ENCODE results near the gene MT1F. TPM values are rescaled to one million over a fixed set of nuclear protein-coding genes. Genes with fewer than 3 reads are reported as not detected.

MT1F gene
- total and polyA plus RNA-seq, 2 donors from 2014 or later: 53.3 to 312 TPM

DNA sequence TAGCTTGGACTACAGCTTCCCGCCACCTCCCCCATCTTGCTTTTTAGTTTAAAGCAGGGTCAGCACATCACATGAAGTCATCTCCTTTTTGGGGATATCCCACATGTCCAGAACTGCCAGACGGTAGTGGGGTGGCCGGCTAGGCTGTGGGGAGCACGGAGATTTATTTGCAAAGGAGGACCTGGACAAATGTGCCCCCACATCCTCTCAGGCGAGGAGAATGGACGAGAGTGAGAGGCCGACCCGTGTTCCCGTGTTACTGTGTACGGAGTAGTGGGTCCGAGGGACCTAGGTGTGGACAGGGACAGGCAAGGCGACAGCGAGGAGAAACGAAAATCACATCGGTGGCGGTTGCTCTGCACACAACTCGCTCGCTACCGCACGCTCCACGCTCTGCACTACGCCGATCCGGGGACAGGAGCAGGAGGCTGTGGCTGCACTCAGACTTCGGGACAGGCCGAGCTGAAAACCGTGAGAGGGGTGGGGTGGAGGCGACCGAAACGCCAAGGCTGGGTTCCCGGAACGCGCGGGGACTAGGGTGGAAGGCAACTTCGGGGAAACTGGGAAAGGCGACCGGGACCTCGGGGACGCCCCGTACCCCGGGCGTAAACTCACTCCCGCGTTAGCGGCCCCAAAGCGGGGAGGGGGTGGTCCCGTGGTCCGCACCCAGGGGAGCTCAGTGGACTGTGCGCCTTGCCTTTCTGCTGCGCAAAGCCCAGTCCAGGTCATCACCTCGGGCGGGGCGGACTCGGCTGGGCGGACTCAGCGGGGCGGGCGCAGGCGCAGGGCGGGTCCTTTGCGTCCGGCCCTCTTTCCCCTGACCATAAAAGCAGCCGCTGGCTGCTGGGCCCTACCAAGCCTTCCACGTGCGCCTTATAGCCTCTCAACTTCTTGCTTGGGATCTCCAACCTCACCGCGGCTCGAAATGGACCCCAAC, 19.7 kb upstream of the MT1F start, which contains the start of gene MT1A:
Gene MT1A, plus strand, starts transcription at position 853 of the 937 bp plus-strand sequence. Its CDS starts 73 bp downstream, at position 926.
- no peaks in the 10 kb centered on the region for H3K9me3 ChIP-seq (ENCODE audit: control insufficient read depth in 2 of 3, insufficient read depth in 1 of 3, low read length in 3 of 3)
- peak within 1 kb of the TSS; percentile 17 to 57 for H3K27ac ChIP-seq (ENCODE audit: low read depth in 2 of 2, low read length in 2 of 2)
- H3K4me3 ChIP-seq (ENCODE audit: low read length in 3 of 3): peak within 1 kb of the TSS in 2 of 3 donors; percentile 59 to 61
- H3K9ac ChIP-seq (ENCODE audit: low read length in 3 of 3): peak within 1 kb of the TSS in 1 of 3 donors; percentile 55
- DNase-seq (peak; percentile 57 to 95 (median 60)), FAIRE-seq (no peak)
- intact Hi-C loops (cut with DNase I): no loop called here
- H3K27me3 ChIP-seq (ENCODE audit: control insufficient read depth, insufficient read depth, low read length): peaks cover 74% of the 10 kb centered on the region
- TF ChIP-seq, protein P1, sequence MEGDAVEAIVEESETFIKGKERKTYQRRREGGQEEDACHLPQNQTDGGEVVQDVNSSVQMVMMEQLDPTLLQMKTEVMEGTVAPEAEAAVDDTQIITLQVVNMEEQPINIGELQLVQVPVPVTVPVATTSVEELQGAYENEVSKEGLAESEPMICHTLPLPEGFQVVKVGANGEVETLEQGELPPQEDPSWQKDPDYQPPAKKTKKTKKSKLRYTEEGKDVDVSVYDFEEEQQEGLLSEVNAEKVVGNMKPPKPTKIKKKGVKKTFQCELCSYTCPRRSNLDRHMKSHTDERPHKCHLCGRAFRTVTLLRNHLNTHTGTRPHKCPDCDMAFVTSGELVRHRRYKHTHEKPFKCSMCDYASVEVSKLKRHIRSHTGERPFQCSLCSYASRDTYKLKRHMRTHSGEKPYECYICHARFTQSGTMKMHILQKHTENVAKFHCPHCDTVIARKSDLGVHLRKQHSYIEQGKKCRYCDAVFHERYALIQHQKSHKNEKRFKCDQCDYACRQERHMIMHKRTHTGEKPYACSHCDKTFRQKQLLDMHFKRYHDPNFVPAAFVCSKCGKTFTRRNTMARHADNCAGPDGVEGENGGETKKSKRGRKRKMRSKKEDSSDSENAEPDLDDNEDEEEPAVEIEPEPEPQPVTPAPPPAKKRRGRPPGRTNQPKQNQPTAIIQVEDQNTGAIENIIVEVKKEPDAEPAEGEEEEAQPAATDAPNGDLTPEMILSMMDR (IDR thresholded peaks at IDR 0.05; ENCODE audit: borderline replicate concordance, extremely low read depth, insufficient read depth): no peak
- H3K4me1 ChIP-seq (ENCODE audit: control insufficient read depth in 2 of 3, insufficient read depth in 2 of 3, low read depth in 1 of 3, low read length in 3 of 3): peaks cover 0 to 12% (median 0%) of the 10 kb centered on the region in 3 donors
- H3K36me3 ChIP-seq (ENCODE audit: control insufficient read depth in 2 of 3, insufficient read depth in 3 of 3, low read length in 3 of 3): no peaks in the 10 kb centered on the region

DNA sequence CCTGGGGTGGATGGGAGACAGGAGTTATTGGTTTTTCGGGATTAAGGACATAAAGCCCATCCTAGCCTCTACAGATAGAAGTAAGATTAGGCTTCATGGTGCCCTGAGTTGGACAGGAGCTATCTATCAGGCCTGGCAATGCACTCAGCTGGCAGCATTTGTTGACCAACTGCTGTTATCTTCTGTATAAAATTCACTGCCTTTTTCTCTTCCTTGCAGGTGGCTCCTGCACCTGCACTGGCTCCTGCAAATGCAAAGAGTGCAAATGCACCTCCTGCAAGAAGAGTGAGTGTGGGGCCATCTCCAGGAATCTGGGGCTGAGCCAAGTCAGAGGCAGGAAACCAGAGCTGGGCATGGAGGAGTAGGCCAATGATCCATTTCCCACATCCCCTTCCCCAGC, 18.7 kb upstream of the MT1F start:
- TF ChIP-seq, protein P1 (IDR thresholded peaks at IDR 0.05; ENCODE audit: borderline replicate concordance, extremely low read depth, insufficient read depth): no peak
- intact Hi-C loops (cut with DNase I): no loop called here
- FAIRE-seq (no peak), DNase-seq (no peak)
- no peaks in the 10 kb centered on the region for H3K36me3 ChIP-seq (ENCODE audit: control insufficient read depth in 2 of 3, insufficient read depth in 3 of 3, low read length in 3 of 3)
- peaks cover 0 to 17% (median 5%) of the 10 kb centered on the region in 3 donors for H3K4me1 ChIP-seq (ENCODE audit: control insufficient read depth in 2 of 3, insufficient read depth in 2 of 3, low read depth in 1 of 3, low read length in 3 of 3)
- H3K27me3 ChIP-seq (ENCODE audit: control insufficient read depth, insufficient read depth, low read length): peaks cover 72% of the 10 kb centered on the region
- H3K9me3 ChIP-seq (ENCODE audit: control insufficient read depth in 2 of 3, insufficient read depth in 1 of 3, low read length in 3 of 3): no peaks in the 10 kb centered on the region
- no peak overlapping the region for H3K9ac ChIP-seq (ENCODE audit: low read length in 3 of 3)
- no peak overlapping the region for H3K27ac ChIP-seq (ENCODE audit: low read depth in 2 of 2, low read length in 2 of 2)
- H3K4me3 ChIP-seq (ENCODE audit: low read length in 3 of 3): peak overlapping the region in 2 of 3 donors; percentile 47 to 61

DNA sequence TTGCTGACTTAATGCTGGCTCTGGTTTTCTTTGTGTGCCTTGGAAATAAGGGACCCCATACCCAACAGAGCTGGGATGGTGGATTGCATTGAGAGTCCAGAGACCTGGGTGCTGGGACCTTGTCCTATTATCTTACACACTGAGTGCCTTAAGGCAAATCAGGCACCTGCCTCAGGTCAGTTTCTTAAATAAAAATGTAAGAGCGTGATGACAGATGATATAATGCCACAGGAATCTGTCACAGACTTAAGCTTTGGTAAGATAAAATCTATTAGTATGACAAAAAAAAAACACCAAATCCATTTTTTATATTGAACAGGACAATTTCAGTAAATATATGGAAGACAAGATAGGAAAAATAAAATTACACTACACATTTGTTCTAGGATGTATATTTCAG, 17.7 kb upstream of the MT1F start:
- Histone ChIP-seq H3K27ac (ENCODE audit: low read depth in 2 of 2, low read length in 2 of 2) (no peak overlapping the region), H3K9ac (ENCODE audit: low read length in 3 of 3) (no peak overlapping the region), H3K9me3 (ENCODE audit: control insufficient read depth in 2 of 3, insufficient read depth in 1 of 3, low read length in 3 of 3) (no peaks in the 10 kb centered on the region), H3K27me3 (ENCODE audit: control insufficient read depth, insufficient read depth, low read length) (peaks cover 69% of the 10 kb centered on the region), H3K4me3 (ENCODE audit: low read length in 3 of 3) (no peak overlapping the region), H3K36me3 (ENCODE audit: control insufficient read depth in 2 of 3, insufficient read depth in 3 of 3, low read length in 3 of 3) (no peaks in the 10 kb centered on the region), H3K4me1 (ENCODE audit: control insufficient read depth in 2 of 3, insufficient read depth in 2 of 3, low read depth in 1 of 3, low read length in 3 of 3) (peaks cover 0 to 19% (median 6%) of the 10 kb centered on the region in 3 donors)
- intact Hi-C loops (cut with DNase I): no loop called here
- FAIRE-seq: no peak
- TF ChIP-seq, protein P1 (IDR thresholded peaks at IDR 0.05; ENCODE audit: borderline replicate concordance, extremely low read depth, insufficient read depth): no peak
- no peak for DNase-seq
